Measurements from ENCODE around the gene REN.

Gene REN

GRCh38 chr1:204153667-204154066 lies 12.5 kb downstream of the REN start:
- DNase-seq (ENCODE audit: low read depth) = no peak

GRCh38 chr1:204152310-204153044 lies 13.7 kb downstream of the REN start:
- DNase-seq (ENCODE audit: low read depth) = no peak

- DNase-seq (ENCODE audit: low read depth) = peak; percentile 55
These were observed 14.4 kb downstream of the REN start, which contains the start of gene ETNK2 for GRCh38 chr1:204151552-204152309. TSS of gene ETNK2 (minus strand) at chr1:204152044. CDS start at chr1:204151852, 192 bp downstream.

- no peak for DNase-seq (ENCODE audit: low read depth)
These were observed 15.2 kb downstream of the REN start for GRCh38 chr1:204150702-204151551.

GRCh38 chr1:204149635-204150565 lies 16.2 kb downstream of the REN start:
- DNase-seq (ENCODE audit: low read depth) = no peak

- no peak for DNase-seq (ENCODE audit: low read depth)
These were observed 17.0 kb downstream of the REN start for GRCh38 chr1:204149107-204149506.

- DNase-seq (ENCODE audit: low read depth) = no peak
These were observed 18.4 kb downstream of the REN start for GRCh38 chr1:204147406-204148383.

GRCh38 chr1:204146965-204147364 lies 19.2 kb downstream of the REN start:
- no peak for DNase-seq (ENCODE audit: low read depth)

- DNase-seq (ENCODE audit: low read depth) = no peak
These were observed 19.8 kb downstream of the REN start for GRCh38 chr1:204146309-204146708.

GRCh38 chr1:204145033-204145504 lies 21.1 kb downstream of the REN start:
- DNase-seq (ENCODE audit: low read depth) = no peak

- DNase-seq (ENCODE audit: low read depth) = no peak
These were observed 22.7 kb downstream of the REN start for GRCh38 chr1:204143276-204144041.

- DNase-seq (ENCODE audit: low read depth) = no peak
These were observed 23.8 kb downstream of the REN start for GRCh38 chr1:204142032-204142974.

- no peak for DNase-seq (ENCODE audit: low read depth)
These were observed 25.0 kb downstream of the REN start for GRCh38 chr1:204141131-204141530.

GRCh38 chr1:204139952-204140351 lies 26.2 kb downstream of the REN start:
- no peak for DNase-seq (ENCODE audit: low read depth)

- no peak for DNase-seq (ENCODE audit: low read depth)
These were observed 27.0 kb downstream of the REN start for GRCh38 chr1:204139088-204139487.

GRCh38 chr1:204136814-204137213 lies 29.3 kb downstream of the REN start:
- DNase-seq (ENCODE audit: low read depth) = no peak

GRCh38 chr1:204134103-204134502 lies 32.0 kb downstream of the REN start:
- no peak for DNase-seq (ENCODE audit: low read depth)

- no peak for DNase-seq (ENCODE audit: low read depth)
These were observed 33.4 kb downstream of the REN start for GRCh38 chr1:204132718-204133117.
